Liver (tissue), 9 donors: ENCODE data around the gene FOXO6. TPM values are rescaled to one million over a fixed set of nuclear protein-coding genes. Genes with fewer than 3 reads are reported as not detected.

Source experiments
- DNase-seq: peaks from one replicate; pipeline ENCODE4 v3.0.0-alpha.2; 2017; ENCODE audit warnings: low spot score
- H3K27ac ChIP-seq, 2 donors: one replicate each; pipeline ENCODE4 v1.7.0; 2013; ENCODE audit warnings: inconsistent platforms in 2 of 2, low read length in 2 of 2, control low read depth in 1 of 2, low read depth in 1 of 2, mild to moderate bottlenecking in 1 of 2
- H3K27me3 ChIP-seq, 4 donors: one replicate each; pipeline versions ENCODE4 v1.6.1 to v1.7.0; 2013; ENCODE audit warnings: low read length in 3 of 4, inconsistent platforms in 1 of 4, mild to moderate bottlenecking in 1 of 4, moderate library complexity in 1 of 4; ENCODE audit not compliant: control insufficient read depth in 4 of 4, insufficient read depth in 4 of 4
- H3K36me3 ChIP-seq, 4 donors: one replicate each; pipeline versions ENCODE4 v1.6.1 to v1.7.0; 2013; ENCODE audit warnings: low read length in 3 of 4, mild to moderate bottlenecking in 3 of 4, low read depth in 1 of 4, moderate library complexity in 1 of 4; ENCODE audit not compliant: control insufficient read depth in 4 of 4, insufficient read depth in 3 of 4
- H3K4me1 ChIP-seq, 4 donors: one replicate each; pipeline versions ENCODE4 v1.6.1 to v1.7.0; 2013; ENCODE audit warnings: low read length in 3 of 4, mild to moderate bottlenecking in 3 of 4, moderate library complexity in 1 of 4; ENCODE audit not compliant: control insufficient read depth in 4 of 4, insufficient read depth in 4 of 4
- H3K4me3 ChIP-seq, 3 donors: one replicate each; pipeline versions ENCODE4 v1.6.1 to v1.7.0; 2013; ENCODE audit warnings: low read length in 3 of 3, control low read depth in 1 of 3, low read depth in 1 of 3, mild to moderate bottlenecking in 1 of 3
- H3K9ac ChIP-seq, 2 donors: one replicate each; pipeline ENCODE4 v1.7.0; 2013; ENCODE audit warnings: low read length in 2 of 2, mild to moderate bottlenecking in 2 of 2, moderate library complexity in 2 of 2, control low read depth in 1 of 2, low read depth in 1 of 2
- H3K9me3 ChIP-seq, 4 donors: one replicate each; pipeline versions ENCODE4 v1.6.1 to v1.7.0; 2013; ENCODE audit warnings: low read length in 3 of 4; ENCODE audit not compliant: control insufficient read depth in 4 of 4
- ATF3 ChIP-seq: IDR thresholded peaks from 2 replicates; pipeline ENCODE4 v1.6.1; 2016; ENCODE audit warnings: antibody characterized with exemption
- CTCF ChIP-seq: fragments of 150-350 bp; IDR thresholded peaks from 2 replicates; pipeline ENCODE4 v1.5.1; 2017; ENCODE audit warnings: improper control_type of control experiment, low read depth, low read length; ENCODE audit not compliant: missing input control
- EGR1 ChIP-seq, 2 donors: IDR thresholded peaks; 2 replicates each; pipeline ENCODE4 v1.6.1; 2016 to 2018; ENCODE audit warnings: antibody characterized with exemption in 2 of 2, low read depth in 2 of 2
- FOXA1 ChIP-seq: IDR thresholded peaks from 2 replicates; pipeline ENCODE4 v1.6.1; 2016; ENCODE audit warnings: antibody characterized with exemption
- FOXA2 ChIP-seq: IDR thresholded peaks from 2 replicates; pipeline ENCODE4 v1.6.1; 2016; ENCODE audit warnings: antibody characterized with exemption
- GABPA ChIP-seq, 2 donors: IDR thresholded peaks in 1 of 2; conservative IDR thresholded peaks in 1 of 2; 2 replicates each; pipeline ENCODE4 v1.6.1; 2016; ENCODE audit warnings: antibody characterized with exemption in 2 of 2, mild to moderate bottlenecking in 1 of 2, moderate library complexity in 1 of 2
- HNF4A ChIP-seq, 2 donors: conservative IDR thresholded peaks; 2 replicates each; pipeline ENCODE4 v1.6.1; 2016; ENCODE audit warnings: antibody characterized with exemption in 2 of 2, mild to moderate bottlenecking in 2 of 2
- HNF4G ChIP-seq: IDR thresholded peaks from 2 replicates; pipeline ENCODE4 v1.6.1; 2016; ENCODE audit warnings: antibody characterized with exemption
- JUND ChIP-seq, 2 donors: IDR thresholded peaks; 2 replicates each; pipeline ENCODE4 v1.6.1; 2016; ENCODE audit warnings: antibody characterized with exemption in 2 of 2
- MAX ChIP-seq: IDR thresholded peaks from 2 replicates; pipeline ENCODE4 v1.6.1; 2016; ENCODE audit warnings: antibody characterized with exemption
- NR2F2 ChIP-seq: IDR thresholded peaks from 2 replicates; pipeline ENCODE4 v1.6.1; 2016; ENCODE audit warnings: antibody characterized with exemption
- RAD21 ChIP-seq, 2 donors: IDR thresholded peaks; 2 replicates each; pipeline ENCODE4 v1.6.1; 2016; ENCODE audit warnings: antibody characterized with exemption in 2 of 2, mild to moderate bottlenecking in 2 of 2
- REST ChIP-seq: IDR thresholded peaks from 2 replicates; pipeline ENCODE4 v1.6.1; 2016; ENCODE audit warnings: antibody characterized with exemption, mild to moderate bottlenecking
- RXRA ChIP-seq, 2 donors: IDR thresholded peaks; 2 replicates each; pipeline ENCODE4 v1.6.1; 2017 to 2018; ENCODE audit warnings: antibody characterized with exemption in 2 of 2, mild to moderate bottlenecking in 1 of 2
- SP1 ChIP-seq: IDR thresholded peaks from 2 replicates; pipeline ENCODE4 v1.6.1; 2018; ENCODE audit warnings: antibody characterized with exemption, mild to moderate bottlenecking
- TAF1 ChIP-seq: conservative IDR thresholded peaks from 2 replicates; pipeline ENCODE4 v1.6.1; 2016; ENCODE audit warnings: antibody characterized with exemption, mild to moderate bottlenecking
- YY1 ChIP-seq: IDR thresholded peaks from 2 replicates; pipeline ENCODE4 v1.6.1; 2016; ENCODE audit warnings: antibody characterized with exemption, mild to moderate bottlenecking
- ZBTB33 ChIP-seq: IDR thresholded peaks from 2 replicates; pipeline ENCODE4 v1.6.1; 2016; ENCODE audit warnings: antibody characterized with exemption
- WGBS: extraction: QIAGEN DNeasy Blood & Tissue Kit; methylation state at CpG from one replicate; pipeline ENCODE4 v1.1.7; 2013; 5-methylcytosine and 5-hydroxymethylcytosine counted together
- polyA plus RNA-seq, 2 donors: library from polyadenylated mRNA; stranded (reverse) in 1 of 2; unstranded in 1 of 2; fragments of 200-250 nt in 1 of 2; fragments of >200 nt in 1 of 2; fragmentation: Nextera tagmentation in 1 of 2; extraction: Ambion mirVana in 1 of 2; gene quantifications; one replicate each; pipeline versions ENCODE4 v1.2.1 to v1.2.3, GENCODE V29; 2013 to 2015
- total RNA-seq, 2 donors: library from RNA; depleted of rRNA; stranded (reverse); fragments of >200 nt; gene quantifications; one replicate each; pipeline ENCODE4 v1.2.3, GENCODE V29; 2014
- donor health status: healthy.
- donor health status: healthy.
- donor health status: healthy.
- donor health status: healthy.
- donor health status: healthy.

Gene FOXO6
- total and polyA plus RNA-seq, 4 donors, result 0.02 to 0.09 (median 0.08) TPM; not detected in 1

- 4% methylated on average over 112 of the region's 112 CpGs for WGBS
- Histone ChIP-seq H3K9ac (no peak overlapping the region), H3K27me3 (peaks cover 0 to 8% (median 2%) of the 10 kb centered on the region in 4 donors), H3K9me3 (no peaks in the 10 kb centered on the region), H3K4me1 (peaks cover 5 to 16% (median 9%) of the 10 kb centered on the region in 4 donors), H3K27ac (peak overlapping the region; percentile 14 to 25), H3K4me3 (peak overlapping the region in 1 of 3 donors; percentile 50), H3K36me3 (no peaks in the 10 kb centered on the region)
- DNase-seq, result no peak
- TF ChIP-seq FOXA2 (no peak), TAF1 (no peak), GABPA (IDR thresholded peaks at IDR 0.05 in 1 of 2, conservative IDR thresholded peaks at IDR 0.05 in 1 of 2) (no peak), EGR1 (IDR thresholded peaks at IDR 0.05; ENCODE audit: low read depth in 2 of 2) (no peak), ZBTB33 (no peak), RAD21 (IDR thresholded peaks at IDR 0.05) (no peak), ATF3 (no peak), SP1 (no peak), NR2F2 (no peak), HNF4G (no peak), JUND (IDR thresholded peaks at IDR 0.05) (no peak), HNF4A (conservative IDR thresholded peaks at IDR 0.05) (no peak), YY1 (no peak), CTCF (no peak), REST (no peak), RXRA (IDR thresholded peaks at IDR 0.05) (no peak), FOXA1 (no peak), MAX (no peak)
Observed at GRCh38 chr1:41381692-41382479, 20.7 kb downstream of the FOXO6 start.
